ENCODE measurements around the gene LRP5. TPM values are rescaled to one million over a fixed set of nuclear protein-coding genes. Genes with fewer than 3 reads are reported as not detected.

Gene LRP5
- total and polyA plus RNA-seq, 9 of the 15 experiments (the other 6 are each of a cell fraction or from before 2014, with no cell fraction given), result 0.48 to 44.2 (median 13.5) TPM

- TF ChIP-seq MBD1 (CRISPR knock-in tag; IDR thresholded peaks at IDR 0.05) (no peak), NR2C1 (IDR thresholded peaks at IDR 0.05) (peak; percentile 33; the same call in 1 of the 2 replicates), NR2C1 (tag; IDR thresholded peaks at IDR 0.05) (peak; percentile 71), ZNF407 (IDR thresholded peaks at IDR 0.05; ENCODE audit: low read depth) (no peak), PTBP1 (IDR thresholded peaks at IDR 0.05; ENCODE audit: low read depth, low read length) (no peak), SNAPC5 (CRISPR knock-in tag; IDR thresholded peaks at IDR 0.05) (no peak), TFE3 (CRISPR knock-in tag; IDR thresholded peaks at IDR 0.05) (no peak), NCOA4 (IDR thresholded peaks at IDR 0.05; ENCODE audit: partially characterized antibody) (no peak), CXXC5 (CRISPR knock-in tag; IDR thresholded peaks at IDR 0.05) (no peak)
- TF ChIP-seq, protein P1, sequence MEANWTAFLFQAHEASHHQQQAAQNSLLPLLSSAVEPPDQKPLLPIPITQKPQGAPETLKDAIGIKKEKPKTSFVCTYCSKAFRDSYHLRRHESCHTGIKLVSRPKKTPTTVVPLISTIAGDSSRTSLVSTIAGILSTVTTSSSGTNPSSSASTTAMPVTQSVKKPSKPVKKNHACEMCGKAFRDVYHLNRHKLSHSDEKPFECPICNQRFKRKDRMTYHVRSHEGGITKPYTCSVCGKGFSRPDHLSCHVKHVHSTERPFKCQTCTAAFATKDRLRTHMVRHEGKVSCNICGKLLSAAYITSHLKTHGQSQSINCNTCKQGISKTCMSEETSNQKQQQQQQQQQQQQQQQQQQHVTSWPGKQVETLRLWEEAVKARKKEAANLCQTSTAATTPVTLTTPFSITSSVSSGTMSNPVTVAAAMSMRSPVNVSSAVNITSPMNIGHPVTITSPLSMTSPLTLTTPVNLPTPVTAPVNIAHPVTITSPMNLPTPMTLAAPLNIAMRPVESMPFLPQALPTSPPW (CRISPR knock-in tag; IDR thresholded peaks at IDR 0.05), result peak; percentile 35; the same call in 1 of the 2 replicates
Measured at GRCh38 chr11:68343761-68344256, 31.4 kb downstream of the LRP5 start (continued).

Data from K562 (cell line).